K562 (cell line): Measurements from ENCODE around the gene CLTRN. TPM values are rescaled to one million over a fixed set of nuclear protein-coding genes. Genes with fewer than 3 reads are reported as not detected.

Source experiments
- BDP1 ChIP-seq: IDR thresholded peaks from 3 replicates; pipeline ENCODE4 v1.6.1; 2011; ENCODE audit not compliant: insufficient read length, insufficient read depth
- DACH1 ChIP-seq: fragments of 450-650 bp; IDR thresholded peaks from 2 replicates; pipeline ENCODE4 v1.6.1; 2018; ENCODE audit not compliant: partially characterized antibody
- ELF1 ChIP-seq: fragments of 200-800 bp; sonication (Bioruptor generic); IDR thresholded peaks from 2 replicates; pipeline ENCODE4 v1.6.1; 2016; ENCODE audit warnings: missing genetic modification characterization, missing compliant biosample characterization
- EP400 ChIP-seq: fragments of 450-650 bp; IDR thresholded peaks from 2 replicates; pipeline ENCODE4 v1.6.1; 2017; ENCODE audit warnings: antibody characterized with exemption, mild to moderate bottlenecking, moderate library complexity
- ETV6 ChIP-seq, 3 experiments: fragments of 150-350 bp in 1 of 3; sonication (generic) in 1 of 3; formaldehyde crosslinking in 1 of 3; IDR thresholded peaks; 2 replicates each; pipeline versions ENCODE4 v1.6.1 to v1.8.0; 2014 to 2022; ENCODE audit warnings: borderline replicate concordance in 2 of 3, low read depth in 2 of 3, antibody characterized with exemption in 1 of 3, low read length in 1 of 3, mild to moderate bottlenecking in 1 of 3, missing genetic modification reagents in 1 of 3
- FOXM1 ChIP-seq, 2 experiments: fragments of 450-650 bp in 1 of 2; sonication (generic) in 1 of 2; formaldehyde crosslinking in 1 of 2; IDR thresholded peaks; 2 replicates each; pipeline versions ENCODE4 v1.6.1 to v1.9.0; 2017 to 2022; ENCODE audit warnings: low read depth in 2 of 2, mild to moderate bottlenecking in 2 of 2, missing genetic modification reagents in 1 of 2, moderate library complexity in 1 of 2
- HNRNPUL1 ChIP-seq: fragments of 200-400 bp; formaldehyde crosslinking; IDR thresholded peaks from 2 replicates; pipeline ENCODE4 v1.6.1; 2017; ENCODE audit warnings: low read length
- KDM1A ChIP-seq, 2 experiments: fragments of 450-650 bp; IDR thresholded peaks; 2 replicates each; pipeline ENCODE4 v1.6.1; 2016; ENCODE audit warnings: mild to moderate bottlenecking in 2 of 2
- MBD2 ChIP-seq: sonication (generic); IDR thresholded peaks from 2 replicates; pipeline ENCODE4 v1.6.1; 2016; ENCODE audit warnings: low read depth, borderline replicate concordance
- MCM5 ChIP-seq: fragments of 450-650 bp; IDR thresholded peaks from 2 replicates; pipeline ENCODE4 v1.6.1; 2016; ENCODE audit warnings: low read depth
- RFX1 ChIP-seq: fragments of 450-650 bp; IDR thresholded peaks from 2 replicates; pipeline ENCODE4 v1.6.1; 2016; ENCODE audit warnings: mild to moderate bottlenecking, moderate library complexity
- RNF2 ChIP-seq: sonication (generic); IDR thresholded peaks from 2 replicates; pipeline ENCODE4 v1.6.1; 2016
- ZNF79 ChIP-seq: fragments of 250-450 bp; sonication (Bioruptor Pico); IDR thresholded peaks from 2 replicates; pipeline ENCODE4 v1.4.0; 2020; ENCODE audit warnings: low read depth, mild to moderate bottlenecking, moderate library complexity
- polyA plus RNA-seq, 8 experiments: library from polyadenylated mRNA; depleted of rRNA in 4 of 8; stranded (reverse) in 5 of 8; unstranded in 3 of 8; fragments of >200 nt; fragmentation: Nextera tagmentation in 2 of 8; fragmentation: Illumina TruSeq in 1 of 8; extraction: Ambion mirVana in 2 of 8; extraction: Trizol in 1 of 8; gene quantifications; 2 replicates each; pipeline versions ENCODE4 v1.2.1 to v1.2.3, GENCODE V29; 2011 to 2014; ENCODE audit warnings: inconsistent platforms in 1 of 8, missing spikeins in 1 of 8
- total RNA-seq, 7 experiments: library from RNA; depleted of rRNA in 6 of 7; stranded (reverse); fragments of >200 nt in 6 of 7; fragmentation: Illumina TruSeq in 2 of 7; extraction: Trizol in 2 of 7; gene quantifications; 2 replicates each; pipeline versions ENCODE4 v1.2.1 to v1.2.3, GENCODE V29; 2011 to 2021; ENCODE audit warnings: low replicate concordance in 1 of 7
- TF ChIP-seq, protein P1 (sequence below): fragments of 200-800 bp; sonication (Bioruptor generic); IDR thresholded peaks from 2 replicates; pipeline ENCODE4 v1.6.1; 2016; ENCODE audit warnings: missing genetic modification characterization, missing compliant biosample characterization
- TF ChIP-seq, protein P2 (sequence below): sonication (generic); formaldehyde crosslinking; IDR thresholded peaks from 2 replicates; pipeline ENCODE4 v1.8.0; 2022; ENCODE audit warnings: missing genetic modification reagents, mild to moderate bottlenecking, moderate library complexity, borderline replicate concordance
- TF ChIP-seq, protein P3 (sequence below): sonication (generic); formaldehyde crosslinking; IDR thresholded peaks from 2 replicates; pipeline ENCODE4 v1.8.0; 2023; ENCODE audit warnings: mild to moderate bottlenecking, missing genetic modification reagents
- TF ChIP-seq, protein P4 (sequence below): fragments of 450-650 bp; formaldehyde crosslinking; conservative IDR thresholded peaks from 2 replicates; pipeline ENCODE4 v1.4.0; 2022; ENCODE audit warnings: mild to moderate bottlenecking, missing genetic modification characterization

The CLTRN gene
- total and polyA plus RNA-seq, 9 of the 15 experiments (the other 6 are each of a cell fraction or from before 2014, with no cell fraction given), result 0.11 to 0.36 (median 0.18) TPM; not detected in 2

DNA sequence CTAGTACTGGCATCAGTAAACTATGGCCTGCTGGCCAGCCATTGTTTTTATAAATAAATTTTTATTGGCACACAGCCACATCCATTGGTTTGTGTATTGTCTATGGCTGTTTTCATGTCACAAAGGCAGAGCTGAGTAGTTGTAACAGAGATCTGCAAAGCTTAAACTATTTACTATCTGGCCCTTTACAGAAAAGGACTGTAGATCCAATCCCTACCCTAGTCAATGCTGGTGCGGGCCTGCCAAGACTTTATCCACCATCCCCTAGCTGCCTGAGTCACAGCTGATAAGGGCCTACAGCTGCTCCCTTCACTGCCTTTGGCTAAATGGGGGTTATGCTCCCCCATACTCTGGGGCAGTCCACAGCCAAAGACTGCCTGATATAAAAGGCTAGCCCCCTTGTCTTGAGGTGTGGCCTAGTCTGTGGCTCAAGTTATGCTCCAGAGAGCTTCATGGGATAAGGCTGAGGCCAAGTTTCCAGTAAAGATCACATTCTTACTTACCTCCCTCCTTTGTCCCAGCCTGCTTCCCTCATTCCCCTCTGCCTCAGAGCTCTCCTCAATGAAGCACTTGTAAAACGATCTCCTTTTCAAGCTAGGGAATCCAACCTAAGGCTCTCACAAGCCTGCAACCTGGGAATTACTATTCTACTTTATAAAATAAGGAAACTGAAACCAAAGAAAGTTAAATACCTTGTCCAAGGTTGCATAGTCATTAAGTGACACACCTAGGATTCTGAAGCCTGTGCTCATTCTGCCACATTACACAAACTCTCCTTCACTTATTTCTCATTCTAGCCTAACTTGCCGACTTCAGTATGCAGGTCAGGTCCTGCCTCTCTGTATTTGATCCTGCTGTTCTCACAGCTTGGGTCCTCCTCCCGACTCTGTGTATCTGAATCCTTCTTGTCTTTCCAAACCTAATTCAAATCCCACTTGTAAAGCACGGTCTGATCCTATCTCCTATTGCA is 84.5 kb downstream of the CLTRN start (continued):
- TF ChIP-seq, protein P1, sequence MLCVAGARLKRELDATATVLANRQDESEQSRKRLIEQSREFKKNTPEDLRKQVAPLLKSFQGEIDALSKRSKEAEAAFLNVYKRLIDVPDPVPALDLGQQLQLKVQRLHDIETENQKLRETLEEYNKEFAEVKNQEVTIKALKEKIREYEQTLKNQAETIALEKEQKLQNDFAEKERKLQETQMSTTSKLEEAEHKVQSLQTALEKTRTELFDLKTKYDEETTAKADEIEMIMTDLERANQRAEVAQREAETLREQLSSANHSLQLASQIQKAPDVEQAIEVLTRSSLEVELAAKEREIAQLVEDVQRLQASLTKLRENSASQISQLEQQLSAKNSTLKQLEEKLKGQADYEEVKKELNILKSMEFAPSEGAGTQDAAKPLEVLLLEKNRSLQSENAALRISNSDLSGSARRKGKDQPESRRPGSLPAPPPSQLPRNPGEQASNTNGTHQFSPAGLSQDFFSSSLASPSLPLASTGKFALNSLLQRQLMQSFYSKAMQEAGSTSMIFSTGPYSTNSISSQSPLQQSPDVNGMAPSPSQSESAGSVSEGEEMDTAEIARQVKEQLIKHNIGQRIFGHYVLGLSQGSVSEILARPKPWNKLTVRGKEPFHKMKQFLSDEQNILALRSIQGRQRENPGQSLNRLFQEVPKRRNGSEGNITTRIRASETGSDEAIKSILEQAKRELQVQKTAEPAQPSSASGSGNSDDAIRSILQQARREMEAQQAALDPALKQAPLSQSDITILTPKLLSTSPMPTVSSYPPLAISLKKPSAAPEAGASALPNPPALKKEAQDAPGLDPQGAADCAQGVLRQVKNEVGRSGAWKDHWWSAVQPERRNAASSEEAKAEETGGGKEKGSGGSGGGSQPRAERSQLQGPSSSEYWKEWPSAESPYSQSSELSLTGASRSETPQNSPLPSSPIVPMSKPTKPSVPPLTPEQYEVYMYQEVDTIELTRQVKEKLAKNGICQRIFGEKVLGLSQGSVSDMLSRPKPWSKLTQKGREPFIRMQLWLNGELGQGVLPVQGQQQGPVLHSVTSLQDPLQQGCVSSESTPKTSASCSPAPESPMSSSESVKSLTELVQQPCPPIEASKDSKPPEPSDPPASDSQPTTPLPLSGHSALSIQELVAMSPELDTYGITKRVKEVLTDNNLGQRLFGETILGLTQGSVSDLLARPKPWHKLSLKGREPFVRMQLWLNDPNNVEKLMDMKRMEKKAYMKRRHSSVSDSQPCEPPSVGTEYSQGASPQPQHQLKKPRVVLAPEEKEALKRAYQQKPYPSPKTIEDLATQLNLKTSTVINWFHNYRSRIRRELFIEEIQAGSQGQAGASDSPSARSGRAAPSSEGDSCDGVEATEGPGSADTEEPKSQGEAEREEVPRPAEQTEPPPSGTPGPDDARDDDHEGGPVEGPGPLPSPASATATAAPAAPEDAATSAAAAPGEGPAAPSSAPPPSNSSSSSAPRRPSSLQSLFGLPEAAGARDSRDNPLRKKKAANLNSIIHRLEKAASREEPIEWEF (CRISPR knock-in tag), result no peak
- TF ChIP-seq ELF1 (tag) (no peak), BDP1 (no peak), HNRNPUL1 (no peak), ZNF79 (CRISPR knock-in tag) (no peak), EP400 (peak; percentile 21; the same call in 1 of the 2 replicates), KDM1A (IDR thresholded peaks at IDR 0.05) (peak; percentile 68 to 73), DACH1 (peak; percentile 93), ETV6 (IDR thresholded peaks at IDR 0.05; ENCODE audit: borderline replicate concordance in 1 of 2, low read depth in 2 of 2, low read length in 1 of 2) (no peak), ETV6 (CRISPR knock-in tag; IDR thresholded peaks at IDR 0.05; ENCODE audit: borderline replicate concordance) (no peak), FOXM1 (IDR thresholded peaks at IDR 0.05; ENCODE audit: low read depth) (0 out of 2 replicates have a peak, but pooled peaks have one; percentile 51), FOXM1 (CRISPR knock-in tag; IDR thresholded peaks at IDR 0.05; ENCODE audit: low read depth) (no peak), RFX1 (no peak), MCM5 (no peak), RNF2 (no peak; the same call in 1 of the 2 replicates), MBD2 (no peak)
- TF ChIP-seq, protein P2, sequence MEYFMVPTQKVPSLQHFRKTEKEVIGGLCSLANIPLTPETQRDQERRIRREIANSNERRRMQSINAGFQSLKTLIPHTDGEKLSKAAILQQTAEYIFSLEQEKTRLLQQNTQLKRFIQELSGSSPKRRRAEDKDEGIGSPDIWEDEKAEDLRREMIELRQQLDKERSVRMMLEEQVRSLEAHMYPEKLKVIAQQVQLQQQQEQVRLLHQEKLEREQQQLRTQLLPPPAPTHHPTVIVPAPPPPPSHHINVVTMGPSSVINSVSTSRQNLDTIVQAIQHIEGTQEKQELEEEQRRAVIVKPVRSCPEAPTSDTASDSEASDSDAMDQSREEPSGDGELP (CRISPR knock-in tag), result peak; percentile 98
- TF ChIP-seq, protein P3, sequence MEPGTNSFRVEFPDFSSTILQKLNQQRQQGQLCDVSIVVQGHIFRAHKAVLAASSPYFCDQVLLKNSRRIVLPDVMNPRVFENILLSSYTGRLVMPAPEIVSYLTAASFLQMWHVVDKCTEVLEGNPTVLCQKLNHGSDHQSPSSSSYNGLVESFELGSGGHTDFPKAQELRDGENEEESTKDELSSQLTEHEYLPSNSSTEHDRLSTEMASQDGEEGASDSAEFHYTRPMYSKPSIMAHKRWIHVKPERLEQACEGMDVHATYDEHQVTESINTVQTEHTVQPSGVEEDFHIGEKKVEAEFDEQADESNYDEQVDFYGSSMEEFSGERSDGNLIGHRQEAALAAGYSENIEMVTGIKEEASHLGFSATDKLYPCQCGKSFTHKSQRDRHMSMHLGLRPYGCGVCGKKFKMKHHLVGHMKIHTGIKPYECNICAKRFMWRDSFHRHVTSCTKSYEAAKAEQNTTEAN (CRISPR knock-in tag), result no peak
- TF ChIP-seq, protein P4, sequence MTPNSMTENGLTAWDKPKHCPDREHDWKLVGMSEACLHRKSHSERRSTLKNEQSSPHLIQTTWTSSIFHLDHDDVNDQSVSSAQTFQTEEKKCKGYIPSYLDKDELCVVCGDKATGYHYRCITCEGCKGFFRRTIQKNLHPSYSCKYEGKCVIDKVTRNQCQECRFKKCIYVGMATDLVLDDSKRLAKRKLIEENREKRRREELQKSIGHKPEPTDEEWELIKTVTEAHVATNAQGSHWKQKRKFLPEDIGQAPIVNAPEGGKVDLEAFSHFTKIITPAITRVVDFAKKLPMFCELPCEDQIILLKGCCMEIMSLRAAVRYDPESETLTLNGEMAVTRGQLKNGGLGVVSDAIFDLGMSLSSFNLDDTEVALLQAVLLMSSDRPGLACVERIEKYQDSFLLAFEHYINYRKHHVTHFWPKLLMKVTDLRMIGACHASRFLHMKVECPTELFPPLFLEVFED (CRISPR knock-in tag), result no peak
